Neural cell (in vitro differentiated cells): ENCODE data around the gene RCSD1.

Source experiments
- CTCF ChIP-seq: fragments of 450-650 bp; IDR thresholded peaks from 2 replicates; pipeline ENCODE4 v1.5.1; 2014; ENCODE audit warnings: antibody characterized with exemption, mild to moderate bottlenecking, moderate library complexity; ENCODE audit not compliant: poor library complexity, severe bottlenecking
- MXI1 ChIP-seq: fragments of 450-650 bp; conservative IDR thresholded peaks from 2 replicates; pipeline ENCODE4 v1.6.1; 2014; ENCODE audit warnings: antibody characterized with exemption, mild to moderate bottlenecking; ENCODE audit not compliant: poor library complexity, severe bottlenecking
- POLR2AphosphoS5 ChIP-seq: IDR thresholded peaks from 2 replicates; pipeline ENCODE4 v1.6.1; 2012
- RAD21 ChIP-seq: fragments of 450-650 bp; conservative IDR thresholded peaks from 2 replicates; pipeline ENCODE4 v1.6.1; 2014; ENCODE audit warnings: antibody characterized with exemption, mild to moderate bottlenecking, moderate library complexity
- SMC3 ChIP-seq: fragments of 450-650 bp; conservative IDR thresholded peaks from 2 replicates; pipeline ENCODE4 v1.6.1; 2014; ENCODE audit warnings: antibody characterized with exemption, mild to moderate bottlenecking, moderate library complexity; ENCODE audit not compliant: poor library complexity

GRCh38 chr1:167748906-167749305, 118.9 kb downstream of the RCSD1 start:
- no peak for TF ChIP-seq CTCF
- TF ChIP-seq MXI1, result no peak
- TF ChIP-seq POLR2AphosphoS5, result no peak
- TF ChIP-seq SMC3, result no peak
- TF ChIP-seq RAD21, result no peak
